ENCODE measurements around the gene SUCLG1. TPM values are rescaled to one million over a fixed set of nuclear protein-coding genes. Genes with fewer than 3 reads are reported as not detected.

Gene SUCLG1
- total RNA-seq, 1 donor from 2014 or later, result 52.7 TPM

DNA sequence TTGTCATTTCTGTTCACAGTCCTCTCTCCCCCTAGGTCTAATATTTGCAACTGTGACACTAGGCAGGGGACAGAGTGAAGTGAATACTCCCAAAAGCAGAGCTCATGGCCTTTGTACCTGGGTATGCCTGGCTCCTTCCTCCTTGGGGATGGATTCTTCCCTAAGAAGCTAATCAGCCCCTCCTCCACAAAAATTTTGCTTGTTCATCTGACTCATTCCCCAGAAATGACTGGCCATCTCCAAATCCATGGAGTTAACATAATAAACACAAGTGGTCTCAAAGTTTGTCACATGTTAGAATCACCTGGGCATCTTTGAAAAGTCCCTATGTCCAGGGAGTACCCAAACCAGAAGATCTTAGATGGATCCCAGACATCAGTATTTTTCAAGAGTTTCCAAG, 65.3 kb downstream of the SUCLG1 start:
- TF ChIP-seq, protein P1, sequence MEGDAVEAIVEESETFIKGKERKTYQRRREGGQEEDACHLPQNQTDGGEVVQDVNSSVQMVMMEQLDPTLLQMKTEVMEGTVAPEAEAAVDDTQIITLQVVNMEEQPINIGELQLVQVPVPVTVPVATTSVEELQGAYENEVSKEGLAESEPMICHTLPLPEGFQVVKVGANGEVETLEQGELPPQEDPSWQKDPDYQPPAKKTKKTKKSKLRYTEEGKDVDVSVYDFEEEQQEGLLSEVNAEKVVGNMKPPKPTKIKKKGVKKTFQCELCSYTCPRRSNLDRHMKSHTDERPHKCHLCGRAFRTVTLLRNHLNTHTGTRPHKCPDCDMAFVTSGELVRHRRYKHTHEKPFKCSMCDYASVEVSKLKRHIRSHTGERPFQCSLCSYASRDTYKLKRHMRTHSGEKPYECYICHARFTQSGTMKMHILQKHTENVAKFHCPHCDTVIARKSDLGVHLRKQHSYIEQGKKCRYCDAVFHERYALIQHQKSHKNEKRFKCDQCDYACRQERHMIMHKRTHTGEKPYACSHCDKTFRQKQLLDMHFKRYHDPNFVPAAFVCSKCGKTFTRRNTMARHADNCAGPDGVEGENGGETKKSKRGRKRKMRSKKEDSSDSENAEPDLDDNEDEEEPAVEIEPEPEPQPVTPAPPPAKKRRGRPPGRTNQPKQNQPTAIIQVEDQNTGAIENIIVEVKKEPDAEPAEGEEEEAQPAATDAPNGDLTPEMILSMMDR (IDR thresholded peaks at IDR 0.05), result no peak
- Histone ChIP-seq H3K27ac (no peak overlapping the region), H3K36me3 (no peaks in the 10 kb centered on the region), H3K4me3 (no peak overlapping the region), H3K27me3 (no peaks in the 10 kb centered on the region), H3K9me3 (no peaks in the 10 kb centered on the region), H3K4me1 (no peaks in the 10 kb centered on the region)
- intact Hi-C loops (cut with DNase I), result no loop called here
- no peak for DNase-seq
- ATAC-seq, result no peak

DNA sequence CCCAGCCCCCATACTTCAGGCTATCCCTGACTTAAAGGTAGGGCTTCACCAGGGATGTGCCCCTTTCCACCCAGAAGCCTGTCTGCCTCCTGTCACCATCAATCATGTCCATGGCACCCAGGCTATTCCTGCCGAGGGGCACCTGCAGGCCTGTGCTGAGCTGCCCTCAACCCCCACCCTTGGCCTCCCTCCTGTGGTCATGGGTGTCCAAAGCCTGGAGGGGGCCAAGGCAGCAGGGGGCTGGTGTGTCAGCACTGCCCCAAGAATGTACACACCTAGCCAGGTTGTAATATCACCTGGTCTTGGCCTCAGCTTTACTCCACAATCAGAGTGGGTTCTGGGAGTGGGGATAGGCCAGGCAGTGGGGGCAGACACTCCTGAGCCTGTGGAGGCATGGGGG, 69.3 kb downstream of the SUCLG1 start:
- no peaks in the 10 kb centered on the region for H3K9me3 ChIP-seq
- H3K36me3 ChIP-seq, result no peaks in the 10 kb centered on the region
- no peak for DNase-seq
- no peaks in the 10 kb centered on the region for H3K27me3 ChIP-seq
- no peaks in the 10 kb centered on the region for H3K4me1 ChIP-seq
- ATAC-seq, result no peak
- TF ChIP-seq, protein P1 (IDR thresholded peaks at IDR 0.05), result no peak
- no peak overlapping the region for H3K27ac ChIP-seq
- no peak overlapping the region for H3K4me3 ChIP-seq
- intact Hi-C loops (cut with DNase I), result no loop called here

DNA sequence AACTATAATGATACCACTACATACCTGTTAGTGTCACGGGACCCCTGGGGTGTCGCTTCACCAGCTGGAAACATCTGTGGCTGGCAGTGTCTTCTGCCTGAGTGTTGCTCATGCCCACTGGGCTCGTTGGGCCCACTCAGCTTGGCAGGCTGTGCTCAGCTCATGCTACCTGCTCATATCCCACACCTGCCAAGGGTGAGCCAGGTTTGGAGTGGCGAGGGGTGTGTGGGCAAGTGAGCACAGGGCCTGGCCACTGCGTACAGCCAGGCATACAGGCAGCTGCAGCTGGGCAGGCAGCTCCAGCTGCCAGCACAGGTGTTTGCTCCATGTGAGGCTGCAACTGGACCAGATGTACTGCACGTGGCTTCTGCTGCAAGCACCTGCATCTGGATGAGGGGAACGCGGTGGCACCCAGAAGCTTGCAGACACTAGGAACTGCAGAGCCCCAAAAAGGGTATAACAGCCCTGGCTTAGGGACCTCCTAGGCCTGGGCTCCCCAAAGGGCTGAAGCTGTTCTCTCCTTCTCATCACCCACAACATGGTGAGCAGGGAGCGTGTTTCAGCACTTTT, 70.1 kb downstream of the SUCLG1 start:
- peak; percentile 59 for DNase-seq
- peak; percentile 22 for ATAC-seq

DNA sequence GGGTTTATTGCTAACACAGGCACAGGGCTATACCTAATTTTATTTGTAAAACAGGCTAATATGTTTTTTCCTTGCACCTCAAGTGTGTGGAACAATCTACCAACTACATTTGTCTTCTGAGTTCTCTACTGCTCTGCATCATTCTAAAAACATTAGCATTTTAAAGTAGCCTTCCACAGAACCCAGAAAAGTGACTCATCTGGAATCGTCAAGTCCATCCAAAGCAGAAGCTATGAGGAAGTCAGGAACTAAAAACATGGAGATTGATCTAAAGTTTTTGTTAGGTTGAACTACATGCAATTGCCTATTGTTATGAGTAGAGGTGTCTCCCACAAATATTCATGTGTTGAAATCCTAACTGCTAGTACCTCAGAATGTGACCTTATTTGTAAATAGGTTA, 70.9 kb downstream of the SUCLG1 start:
- H3K27me3 ChIP-seq, result no peaks in the 10 kb centered on the region
- no peaks in the 10 kb centered on the region for H3K4me1 ChIP-seq
- intact Hi-C loops (cut with DNase I), result no loop called here
- TF ChIP-seq, protein P1 (IDR thresholded peaks at IDR 0.05), result no peak
- no peak overlapping the region for H3K4me3 ChIP-seq
- H3K36me3 ChIP-seq, result no peaks in the 10 kb centered on the region
- ATAC-seq (no peak), DNase-seq (no peak)
- no peak overlapping the region for H3K27ac ChIP-seq
- no peaks in the 10 kb centered on the region for H3K9me3 ChIP-seq

More for the DNA sequence above, 70.1 kb downstream of the SUCLG1 start:
- Histone ChIP-seq H3K4me1 (no peaks in the 10 kb centered on the region), H3K27me3 (no peaks in the 10 kb centered on the region), H3K9me3 (no peaks in the 10 kb centered on the region), H3K27ac (no peak overlapping the region), H3K36me3 (no peaks in the 10 kb centered on the region), H3K4me3 (no peak overlapping the region)
- TF ChIP-seq, protein P1 (IDR thresholded peaks at IDR 0.05), result no peak
- intact Hi-C loops (cut with DNase I), result no loop called here

DNA sequence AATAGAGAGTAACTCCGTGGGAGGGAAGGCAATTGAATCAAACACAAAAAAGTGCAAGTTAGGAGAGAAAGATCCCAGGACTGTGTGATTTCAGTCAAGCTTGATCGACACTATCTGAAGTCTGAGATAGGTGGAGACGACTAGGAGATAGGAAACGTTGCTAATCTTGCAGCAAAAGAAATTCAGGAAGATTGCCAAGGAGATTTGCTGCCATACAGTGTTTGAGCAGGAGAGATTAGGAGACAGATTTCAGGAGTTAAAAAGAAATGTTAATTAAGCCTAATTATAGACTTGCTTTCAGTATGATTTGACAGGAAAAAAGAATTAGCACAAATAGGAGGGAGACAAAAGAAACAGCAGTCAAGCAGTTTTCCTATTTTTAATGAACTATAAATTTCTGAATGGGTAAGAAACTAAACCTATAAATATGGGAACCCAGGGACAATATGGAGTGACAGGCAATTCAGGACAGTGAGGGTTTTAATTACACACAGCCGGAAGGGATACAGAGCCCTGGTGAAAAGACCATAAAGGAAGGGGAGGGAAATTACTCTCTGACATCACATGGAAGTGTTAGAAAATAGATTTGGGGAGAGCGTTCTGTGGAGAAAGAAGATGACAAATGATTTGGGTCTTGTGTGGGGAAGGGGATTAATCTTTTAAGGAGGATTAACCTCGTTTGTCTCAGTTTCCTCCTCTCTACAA, 72.6 kb downstream of the SUCLG1 start:
- TF ChIP-seq, protein P1 (IDR thresholded peaks at IDR 0.05), result no peak
- intact Hi-C loops (cut with DNase I), result no loop called here
- H3K36me3 ChIP-seq, result no peaks in the 10 kb centered on the region
- H3K9me3 ChIP-seq, result no peaks in the 10 kb centered on the region
- no peak overlapping the region for H3K4me3 ChIP-seq
- DNase-seq (no peak), ATAC-seq (no peak)
- H3K4me1 ChIP-seq, result no peaks in the 10 kb centered on the region
- no peak overlapping the region for H3K27ac ChIP-seq
- H3K27me3 ChIP-seq, result no peaks in the 10 kb centered on the region

Data from upper lobe of right lung (tissue), 1 donor.